ENCODE results near the gene TRPM5. TPM values are rescaled to one million over a fixed set of nuclear protein-coding genes. Genes with fewer than 3 reads are reported as not detected.

The TRPM5 gene
- total RNA-seq, 4 donors from 2014 or later: 1.4 to 7.5 (median 4.3) TPM

- in situ Hi-C loops (cut with MboI; ENCODE audit: low pct_ligation_motif_present in 1 of 4, low pct_unique_long_range_greater_than_20kb in 1 of 4, low sequenced_read_pairs in 3 of 4) (loop anchor here in 1 of 4 donors (25.0 kb wide), 1 partner anchor 214 kb away; no protein-coding TSS in a partner anchor), intact Hi-C loops (cut with DNase I; ENCODE audit: low total_unique reads) (no loop called here)
- Histone ChIP-seq H3K4me1 (peaks cover 15 to 26% (median 23%) of the 10 kb centered on the region in 4 donors), H3K36me3 (peaks cover 0 to 9% (median 4%) of the 10 kb centered on the region in 4 donors), H3K27ac (peak overlapping the region; percentile 90 to 98 (median 96)), H3K27me3 (no peaks in the 10 kb centered on the region), H3K9me3 (no peaks in the 10 kb centered on the region), H3K4me3 (peak overlapping the region; percentile 84 to 99 (median 92))
- no peak for DNase-seq
- TF ChIP-seq EP300 (IDR thresholded peaks at IDR 0.05; ENCODE audit: low read depth) (no peak), CTCF (IDR thresholded peaks at IDR 0.05) (no peak), POLR2A (IDR thresholded peaks at IDR 0.05) (no peak), POLR2AphosphoS5 (IDR thresholded peaks at IDR 0.05) (no peak)
- 1% methylated on average over 37 of the region's 55 CpGs; no CpG with 5 or more reads in 1 of the 2 donors for WGBS, 2 donors (ENCODE audit: low coverage in 1 of 2)
Observed at GRCh38 chr11:2400762-2401435, 43.4 kb downstream of the TRPM5 start.

GRCh38 chr11:2400069-2400761 is 44.1 kb downstream of the TRPM5 start, which contains the start of gene TSSC4:
TSSC4 (plus strand) TSS chr11:2400750; CDS start chr11:2402634, 1,884 bp downstream.
- Histone ChIP-seq H3K27me3 (no peaks in the 10 kb centered on the region), H3K36me3 (peaks cover 0 to 9% (median 4%) of the 10 kb centered on the region in 4 donors), H3K4me3 (peak within 1 kb of the TSS; percentile 84 to 99 (median 92)), H3K9me3 (no peaks in the 10 kb centered on the region), H3K27ac (peak within 1 kb of the TSS; percentile 95 to 99 (median 98)), H3K4me1 (peaks cover 15 to 26% (median 23%) of the 10 kb centered on the region in 4 donors)
- in situ Hi-C loops (cut with MboI; ENCODE audit: low pct_ligation_motif_present in 1 of 4, low pct_unique_long_range_greater_than_20kb in 1 of 4, low sequenced_read_pairs in 3 of 4) (loop anchor here in 1 of 4 donors (25.0 kb wide), 1 partner anchor 213 kb away; no protein-coding TSS in a partner anchor), intact Hi-C loops (cut with DNase I; ENCODE audit: low total_unique reads) (no loop called here)
- peak; percentile 95 to 98 (median 98) for TF ChIP-seq POLR2AphosphoS5 (IDR thresholded peaks at IDR 0.05)
- peak; percentile 98 for TF ChIP-seq EP300 (IDR thresholded peaks at IDR 0.05; ENCODE audit: low read depth)
- peak; percentile 76 to 99 (median 97) for TF ChIP-seq CTCF (IDR thresholded peaks at IDR 0.05)
- TF ChIP-seq POLR2A (IDR thresholded peaks at IDR 0.05): peak; percentile 95
- 0% methylated on average over 47 of the region's 66 CpGs; no CpG with 5 or more reads in 1 of the 2 donors for WGBS, 2 donors (ENCODE audit: low coverage in 1 of 2)
- peak; percentile 100 for DNase-seq

- peak; percentile 36 for DNase-seq
- Histone ChIP-seq H3K4me3 (peak overlapping the region; percentile 46 to 91 (median 64)), H3K36me3 (peaks cover 0 to 9% (median 4%) of the 10 kb centered on the region in 4 donors), H3K27ac (peak overlapping the region; percentile 95 to 99 (median 98)), H3K9me3 (no peaks in the 10 kb centered on the region), H3K4me1 (peaks cover 15 to 26% (median 23%) of the 10 kb centered on the region in 4 donors), H3K27me3 (no peaks in the 10 kb centered on the region)
- TF ChIP-seq POLR2AphosphoS5 (IDR thresholded peaks at IDR 0.05): no peak
- no peak for TF ChIP-seq POLR2A (IDR thresholded peaks at IDR 0.05)
- no peak for TF ChIP-seq EP300 (IDR thresholded peaks at IDR 0.05; ENCODE audit: low read depth)
- TF ChIP-seq CTCF (IDR thresholded peaks at IDR 0.05): no peak
- in situ Hi-C loops (cut with MboI; ENCODE audit: low pct_ligation_motif_present in 1 of 4, low pct_unique_long_range_greater_than_20kb in 1 of 4, low sequenced_read_pairs in 3 of 4): loop anchor here in 1 of 4 donors (25.0 kb wide), 1 partner anchor 212 kb away; no protein-coding TSS in a partner anchor
- intact Hi-C loops (cut with DNase I; ENCODE audit: low total_unique reads): no loop called here
- 11 to 47% methylated on average over 3 to 22 of the region's 23 CpGs for WGBS, 2 donors (ENCODE audit: low coverage in 1 of 2)
Observed at GRCh38 chr11:2399488-2400068, 44.7 kb downstream of the TRPM5 start.

Data from transverse colon (tissue), 4 donors.